Retinal pigment epithelial cell (primary cell): Measurements from ENCODE around the gene DCP1A.

Experiments
- DNase-seq: peaks from one replicate; pipeline ENCODE4 v3.0.0-alpha.2; 2010; ENCODE audit warnings: low read depth
- H3K4me3 ChIP-seq: 2 replicates; pipeline ENCODE4 v1.5.1; 2011; ENCODE audit warnings: mild to moderate bottlenecking, low read length, control low read depth, moderate library complexity
- TF ChIP-seq, protein P1 (sequence below): conservative IDR thresholded peaks from 2 replicates; pipeline ENCODE4 v1.5.1; 2011; ENCODE audit warnings: low read depth, low read length, control low read depth, inconsistent platforms

Gene DCP1A

DNA sequence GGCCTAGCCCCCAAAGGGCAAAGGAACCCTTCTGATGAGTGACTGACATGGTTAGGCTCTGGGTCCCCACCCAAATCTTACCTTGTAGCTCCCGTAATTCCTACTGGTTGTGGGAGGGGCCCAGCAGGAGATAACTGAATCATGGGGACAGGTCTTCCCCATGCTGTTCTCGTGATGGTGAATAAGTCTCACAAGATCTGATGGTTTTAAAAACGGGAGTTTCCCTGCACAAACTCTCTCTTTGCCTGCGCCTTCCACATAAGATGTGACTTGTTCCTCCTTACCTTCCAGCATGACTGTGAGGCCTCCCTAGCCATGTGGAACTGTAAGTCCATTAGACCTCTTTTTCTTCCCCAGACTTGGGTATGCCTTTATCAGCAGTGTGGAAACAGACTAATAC lies 108.5 kb downstream of the DCP1A start:
- TF ChIP-seq, protein P1, sequence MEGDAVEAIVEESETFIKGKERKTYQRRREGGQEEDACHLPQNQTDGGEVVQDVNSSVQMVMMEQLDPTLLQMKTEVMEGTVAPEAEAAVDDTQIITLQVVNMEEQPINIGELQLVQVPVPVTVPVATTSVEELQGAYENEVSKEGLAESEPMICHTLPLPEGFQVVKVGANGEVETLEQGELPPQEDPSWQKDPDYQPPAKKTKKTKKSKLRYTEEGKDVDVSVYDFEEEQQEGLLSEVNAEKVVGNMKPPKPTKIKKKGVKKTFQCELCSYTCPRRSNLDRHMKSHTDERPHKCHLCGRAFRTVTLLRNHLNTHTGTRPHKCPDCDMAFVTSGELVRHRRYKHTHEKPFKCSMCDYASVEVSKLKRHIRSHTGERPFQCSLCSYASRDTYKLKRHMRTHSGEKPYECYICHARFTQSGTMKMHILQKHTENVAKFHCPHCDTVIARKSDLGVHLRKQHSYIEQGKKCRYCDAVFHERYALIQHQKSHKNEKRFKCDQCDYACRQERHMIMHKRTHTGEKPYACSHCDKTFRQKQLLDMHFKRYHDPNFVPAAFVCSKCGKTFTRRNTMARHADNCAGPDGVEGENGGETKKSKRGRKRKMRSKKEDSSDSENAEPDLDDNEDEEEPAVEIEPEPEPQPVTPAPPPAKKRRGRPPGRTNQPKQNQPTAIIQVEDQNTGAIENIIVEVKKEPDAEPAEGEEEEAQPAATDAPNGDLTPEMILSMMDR = no peak
- H3K4me3 ChIP-seq = no peak overlapping the region
- DNase-seq = no peak

DNA sequence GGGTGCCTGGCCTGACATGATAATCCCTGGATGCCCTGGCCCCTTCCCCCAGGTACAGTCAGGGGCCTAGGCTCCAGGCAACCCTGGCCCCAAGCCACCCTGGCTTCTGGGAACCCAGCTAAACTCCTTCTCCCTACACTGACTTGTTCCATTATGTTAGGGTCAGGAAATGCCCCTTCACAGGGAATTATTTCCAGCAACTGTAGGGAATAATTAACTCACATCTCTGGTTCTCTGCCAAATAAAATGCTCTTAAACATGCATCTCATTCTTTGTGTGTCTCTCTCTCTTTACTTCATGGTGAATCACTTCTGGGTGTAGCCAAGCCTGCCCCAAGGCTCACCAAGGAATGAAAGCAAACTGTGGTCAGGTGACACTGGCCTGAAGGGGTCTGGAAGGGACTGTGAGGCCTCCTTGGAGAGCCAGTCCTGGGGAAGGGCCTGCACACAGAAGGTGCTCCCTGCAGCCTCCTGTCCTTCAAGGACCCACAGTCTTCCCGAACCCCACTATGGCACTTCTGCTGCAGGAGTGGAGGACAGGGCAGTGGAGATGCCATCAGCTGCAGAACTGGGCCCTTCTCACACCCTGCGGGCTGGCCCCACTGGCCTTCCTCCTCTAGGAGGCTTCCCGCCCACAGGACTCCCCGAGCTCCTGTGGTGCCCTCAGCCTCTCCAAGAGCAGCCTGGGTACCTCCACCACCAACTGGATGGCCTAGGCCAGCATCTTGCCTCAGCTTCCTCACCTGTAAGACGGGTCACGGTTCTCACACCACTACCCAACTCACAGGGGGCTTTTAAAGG lies 109.1 kb downstream of the DCP1A start:
- H3K4me3 ChIP-seq = no peak overlapping the region
- TF ChIP-seq, protein P1 = no peak
- DNase-seq = peak; percentile 98

DNA sequence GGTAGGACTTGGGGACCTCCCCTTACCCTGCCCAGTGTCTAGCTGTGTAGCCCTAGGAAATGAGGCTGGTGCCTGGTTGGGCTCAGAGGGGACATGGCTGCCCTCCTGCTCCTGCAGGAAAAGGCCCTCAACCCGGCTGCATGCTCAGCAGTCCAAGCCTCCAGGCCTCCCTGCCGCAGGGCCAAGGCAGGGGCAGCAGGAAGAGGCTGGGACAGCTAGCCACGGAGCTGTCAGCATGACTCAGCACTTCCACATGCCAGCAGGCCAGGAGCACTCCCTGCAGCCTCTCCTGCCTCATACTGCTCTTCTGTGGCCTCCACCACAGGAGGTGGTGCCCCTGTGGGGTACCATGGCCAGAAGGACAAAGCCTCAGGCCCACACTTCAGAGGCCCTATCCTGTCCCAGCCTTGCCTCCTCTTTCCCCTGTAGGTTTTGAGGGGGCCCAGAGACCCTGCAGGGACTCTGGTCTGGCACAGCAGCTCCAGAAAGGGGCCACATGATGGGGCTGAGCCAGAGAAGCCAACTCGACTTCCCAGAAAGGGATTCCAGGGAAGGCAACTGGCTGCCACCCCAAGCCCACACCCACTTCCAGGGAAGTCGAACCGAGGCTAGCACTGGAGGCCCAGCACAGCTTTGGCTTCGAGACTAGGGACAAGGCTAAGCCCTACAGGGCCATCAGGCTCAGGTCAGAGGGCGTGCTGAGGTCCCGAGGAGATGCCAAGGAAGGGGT lies 111.1 kb downstream of the DCP1A start:
- peak; percentile 79 for DNase-seq
- no peak overlapping the region for H3K4me3 ChIP-seq
- TF ChIP-seq, protein P1 = no peak

DNA sequence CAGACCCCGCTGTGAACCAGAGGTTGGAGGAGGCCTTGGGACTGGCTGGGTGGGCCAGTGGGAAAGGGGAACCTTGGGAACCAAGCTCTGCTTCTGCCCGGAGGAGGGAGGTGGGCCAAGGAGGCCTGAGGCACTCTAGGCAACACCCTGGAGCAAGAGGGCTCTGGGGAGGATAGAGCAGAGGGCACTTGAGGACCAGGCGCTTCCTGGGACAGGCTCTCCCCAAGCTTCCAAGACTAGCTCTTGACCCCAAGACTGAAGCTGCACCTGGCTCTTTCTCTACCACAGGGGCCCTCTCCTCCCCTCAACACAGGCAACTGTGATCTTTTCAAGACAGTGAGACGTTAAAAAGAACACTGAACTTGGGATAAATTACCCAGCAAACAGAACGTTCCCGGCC lies 111.8 kb downstream of the DCP1A start:
- no peak overlapping the region for H3K4me3 ChIP-seq
- DNase-seq = no peak
- TF ChIP-seq, protein P1 = no peak

DNA sequence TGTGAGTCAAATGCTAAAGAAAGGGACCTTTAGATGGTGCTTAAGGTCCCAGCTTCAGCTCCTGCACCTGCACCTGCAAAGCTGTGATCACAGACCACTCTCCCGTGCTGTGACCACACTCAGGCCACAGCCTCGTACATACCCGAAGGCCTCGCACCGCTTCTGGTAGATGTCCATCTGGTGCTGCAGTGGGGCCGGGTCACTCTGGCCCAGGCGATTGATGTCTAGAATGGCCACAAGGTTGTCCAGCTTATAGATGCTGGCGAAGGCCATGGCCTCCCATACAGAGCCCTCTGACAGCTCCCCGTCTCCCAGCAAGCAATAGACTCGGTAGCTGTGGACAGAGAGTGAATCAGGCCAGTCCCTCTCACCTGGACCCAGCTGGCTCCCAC lies 112.5 kb downstream of the DCP1A start:
- H3K4me3 ChIP-seq = no peak overlapping the region
- DNase-seq = no peak
- TF ChIP-seq, protein P1 = no peak

DNA sequence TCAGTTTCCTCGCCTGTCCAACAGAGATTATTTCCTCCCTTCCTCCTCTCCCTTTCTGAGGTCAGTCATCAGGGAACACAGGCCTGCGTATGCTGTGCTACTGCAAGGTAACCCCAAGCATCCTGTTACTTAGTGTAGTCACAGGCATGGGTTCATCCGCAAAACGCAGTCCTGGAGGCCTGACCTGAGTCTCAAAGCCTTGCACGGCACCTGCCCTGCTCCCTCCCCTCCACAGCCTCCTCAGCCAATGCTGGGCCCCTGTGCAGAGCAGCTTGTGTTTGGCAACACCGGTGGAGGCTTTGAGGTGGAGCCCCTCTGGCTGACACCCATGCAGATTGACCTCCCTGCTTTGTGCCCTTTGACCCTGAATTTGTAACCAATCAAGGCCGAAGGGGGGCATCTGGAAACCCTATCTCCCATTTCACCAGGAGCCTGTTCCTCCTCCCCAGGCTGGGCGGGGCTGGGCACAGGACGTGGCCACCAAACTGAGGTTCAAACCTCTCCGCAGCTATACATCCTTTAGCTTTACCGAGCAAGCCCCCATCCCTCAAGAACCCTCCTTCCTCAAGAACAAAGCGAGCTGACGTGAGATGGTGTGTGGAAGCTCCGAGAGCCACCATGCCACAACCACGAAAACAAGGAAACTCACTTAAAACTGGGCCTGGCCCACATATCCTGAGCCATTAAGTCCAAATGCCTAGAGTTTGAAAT lies 113.1 kb downstream of the DCP1A start:
- TF ChIP-seq, protein P1 = no peak
- DNase-seq = no peak
- no peak overlapping the region for H3K4me3 ChIP-seq
